Panc1 (cell line): ENCODE measurements around the gene GDI2. TPM values are rescaled to one million over a fixed set of nuclear protein-coding genes. Genes with fewer than 3 reads are reported as not detected.

Experiments
- ATAC-seq: fragments of 200-7000 bp; cut with Tn5 transposase; 2 replicates; pipeline ENCODE4 v1.9.1; 2020; ENCODE audit warnings: mild to moderate bottlenecking, moderate library complexity
- BruUV-seq: library from RNA; stranded (reverse); fragments of 400-500 nt; replicated peaks from 2 replicates; lab custom pipeline; 2021; lab: Mats Ljungman, UMichigan
- CTCF ChIA-PET: fragments of 300-600 bp; sonication (Branson Sonifier 250); formaldehyde crosslinking; loops from one replicate; lab custom pipeline; 2022; ENCODE audit warnings: antibody characterized with exemption; lab: Charles Lee
- POLR2A ChIA-PET: fragments of 300-600 bp; sonication (Branson Sonifier 250); formaldehyde crosslinking; loops from one replicate; lab custom pipeline; 2022; ENCODE audit warnings: antibody characterized with exemption; lab: Charles Lee
- DNase-seq: peaks from one replicate; pipeline ENCODE4 v3.0.0-alpha.2; 2010; ENCODE audit warnings: low read depth, low spot score
- H3K27ac ChIP-seq: 2 replicates; pipeline ENCODE4 v1.5.1; 2011; ENCODE audit warnings: mild to moderate bottlenecking, low read length, inconsistent platforms
- H3K27me3 ChIP-seq: fragments of 200-500 bp; sonication (Bioruptor generic); 2 replicates; pipeline ENCODE4 v1.6.0; 2014; ENCODE audit warnings: low read length, inconsistent platforms; ENCODE audit not compliant: control insufficient read depth, insufficient read depth
- H3K36me3 ChIP-seq: fragments of 200-500 bp; sonication (Bioruptor generic); 2 replicates; pipeline ENCODE4 v1.5.1; 2014; ENCODE audit warnings: inconsistent platforms, mild to moderate bottlenecking, low read length, moderate library complexity; ENCODE audit not compliant: control insufficient read depth, insufficient read depth
- H3K4me1 ChIP-seq: 2 replicates; pipeline ENCODE4 v1.5.1; 2011; ENCODE audit warnings: inconsistent platforms, mild to moderate bottlenecking, low read length, moderate library complexity; ENCODE audit not compliant: control insufficient read depth, insufficient read depth
- H3K4me3 ChIP-seq, 2 experiments: 2 replicates each; pipeline ENCODE4 v1.5.1; 2011 to 2012; ENCODE audit warnings: low read depth in 2 of 2, low read length in 2 of 2, mild to moderate bottlenecking in 2 of 2, inconsistent platforms in 1 of 2, moderate library complexity in 1 of 2
- H3K9me3 ChIP-seq: fragments of 200-500 bp; sonication (Bioruptor generic); 2 replicates; pipeline ENCODE4 v1.5.1; 2014; ENCODE audit warnings: low read depth, mild to moderate bottlenecking, inconsistent platforms, low read length, moderate library complexity; ENCODE audit not compliant: control insufficient read depth, insufficient read depth
- POLR2AphosphoS5 ChIP-seq: IDR thresholded peaks from 2 replicates; pipeline ENCODE4 v1.6.1; 2012; ENCODE audit warnings: mild to moderate bottlenecking, low read depth, low read length, moderate library complexity
- SIN3A ChIP-seq: IDR thresholded peaks from 2 replicates; pipeline ENCODE4 v1.6.1; 2012; ENCODE audit warnings: low read depth, mild to moderate bottlenecking, low read length, moderate library complexity, borderline replicate concordance; ENCODE audit not compliant: insufficient read depth
- TCF7L2 ChIP-seq: IDR thresholded peaks from 2 replicates; pipeline ENCODE4 v1.6.1; 2011; ENCODE audit warnings: mild to moderate bottlenecking, low read depth, low read length, inconsistent platforms
- in situ Hi-C: cut with HindIII; loops from 2 replicates; pipeline ENCODE4 v1.10.0; 2016; ENCODE audit warnings: low sequenced_read_pairs, low pct_unique_long_range_greater_than_20kb
- intact Hi-C: fragments of 100-400 bp; cut with micrococcal nuclease; formaldehyde crosslinking; loops from one replicate; pipeline ENCODE4 v1.10.0; 2022; ENCODE audit not compliant: unreplicated experiment
- total RNA-seq: library from RNA; stranded (reverse); gene quantifications from one replicate; pipeline ENCODE4 v1.2.1, GENCODE V29; 2021; ENCODE audit not compliant: unreplicated experiment
- TF ChIP-seq, protein P1 (sequence below), 2 experiments: IDR thresholded peaks; 2 replicates each; pipeline ENCODE4 v1.6.1; 2011 to 2012; ENCODE audit warnings: low read depth in 2 of 2, control low read depth in 1 of 2, low read length in 1 of 2, mild to moderate bottlenecking in 1 of 2, moderate library complexity in 1 of 2; ENCODE audit not compliant: insufficient read depth in 1 of 2
- TF ChIP-seq, protein P2 (sequence below): fragments of 450-650 bp; IDR thresholded peaks from 2 replicates; pipeline ENCODE4 v1.5.1; 2017; ENCODE audit warnings: mild to moderate bottlenecking

The GDI2 gene
- total RNA-seq, 1 experiment from 2014 or later: 130 TPM

DNA sequence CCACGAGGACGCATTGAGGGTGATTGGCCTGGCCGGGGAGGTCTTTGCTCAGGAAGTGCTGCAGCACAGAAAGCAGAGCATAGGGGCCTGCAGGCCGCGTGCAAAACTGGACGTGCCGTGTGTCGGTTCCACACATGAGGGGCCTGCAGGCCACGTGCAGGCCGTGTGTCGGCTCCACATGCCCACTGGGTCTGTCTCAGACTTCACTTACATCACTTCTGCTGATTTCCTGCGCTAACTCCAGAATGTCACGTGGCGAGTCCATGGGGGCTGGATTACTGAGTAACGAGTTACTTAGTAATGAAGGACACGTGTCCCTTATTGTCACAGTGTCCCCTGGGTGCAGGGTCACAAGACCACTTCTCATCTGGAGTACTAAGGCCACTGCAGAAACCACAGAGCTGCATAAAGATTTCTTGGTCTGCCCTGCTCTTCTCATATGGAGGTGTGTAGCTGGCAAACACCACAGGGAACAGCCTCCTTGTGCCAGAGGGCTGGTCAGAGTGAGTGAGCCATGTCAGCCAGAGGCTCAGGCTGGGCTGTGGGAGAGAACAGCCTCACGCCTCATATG is 60.8 kb downstream of the GDI2 start:
- H3K27ac ChIP-seq: no peak overlapping the region
- in situ Hi-C loops (no loop called here), intact Hi-C loops (no loop called here)
- no TSS peak for BruUV-seq
- no peak for TF ChIP-seq TCF7L2
- TF ChIP-seq, protein P1, sequence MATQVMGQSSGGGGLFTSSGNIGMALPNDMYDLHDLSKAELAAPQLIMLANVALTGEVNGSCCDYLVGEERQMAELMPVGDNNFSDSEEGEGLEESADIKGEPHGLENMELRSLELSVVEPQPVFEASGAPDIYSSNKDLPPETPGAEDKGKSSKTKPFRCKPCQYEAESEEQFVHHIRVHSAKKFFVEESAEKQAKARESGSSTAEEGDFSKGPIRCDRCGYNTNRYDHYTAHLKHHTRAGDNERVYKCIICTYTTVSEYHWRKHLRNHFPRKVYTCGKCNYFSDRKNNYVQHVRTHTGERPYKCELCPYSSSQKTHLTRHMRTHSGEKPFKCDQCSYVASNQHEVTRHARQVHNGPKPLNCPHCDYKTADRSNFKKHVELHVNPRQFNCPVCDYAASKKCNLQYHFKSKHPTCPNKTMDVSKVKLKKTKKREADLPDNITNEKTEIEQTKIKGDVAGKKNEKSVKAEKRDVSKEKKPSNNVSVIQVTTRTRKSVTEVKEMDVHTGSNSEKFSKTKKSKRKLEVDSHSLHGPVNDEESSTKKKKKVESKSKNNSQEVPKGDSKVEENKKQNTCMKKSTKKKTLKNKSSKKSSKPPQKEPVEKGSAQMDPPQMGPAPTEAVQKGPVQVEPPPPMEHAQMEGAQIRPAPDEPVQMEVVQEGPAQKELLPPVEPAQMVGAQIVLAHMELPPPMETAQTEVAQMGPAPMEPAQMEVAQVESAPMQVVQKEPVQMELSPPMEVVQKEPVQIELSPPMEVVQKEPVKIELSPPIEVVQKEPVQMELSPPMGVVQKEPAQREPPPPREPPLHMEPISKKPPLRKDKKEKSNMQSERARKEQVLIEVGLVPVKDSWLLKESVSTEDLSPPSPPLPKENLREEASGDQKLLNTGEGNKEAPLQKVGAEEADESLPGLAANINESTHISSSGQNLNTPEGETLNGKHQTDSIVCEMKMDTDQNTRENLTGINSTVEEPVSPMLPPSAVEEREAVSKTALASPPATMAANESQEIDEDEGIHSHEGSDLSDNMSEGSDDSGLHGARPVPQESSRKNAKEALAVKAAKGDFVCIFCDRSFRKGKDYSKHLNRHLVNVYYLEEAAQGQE (IDR thresholded peaks at IDR 0.05; ENCODE audit: insufficient read depth in 1 of 2, low read depth in 2 of 2, low read length in 1 of 2): no peak
- TF ChIP-seq, protein P2, sequence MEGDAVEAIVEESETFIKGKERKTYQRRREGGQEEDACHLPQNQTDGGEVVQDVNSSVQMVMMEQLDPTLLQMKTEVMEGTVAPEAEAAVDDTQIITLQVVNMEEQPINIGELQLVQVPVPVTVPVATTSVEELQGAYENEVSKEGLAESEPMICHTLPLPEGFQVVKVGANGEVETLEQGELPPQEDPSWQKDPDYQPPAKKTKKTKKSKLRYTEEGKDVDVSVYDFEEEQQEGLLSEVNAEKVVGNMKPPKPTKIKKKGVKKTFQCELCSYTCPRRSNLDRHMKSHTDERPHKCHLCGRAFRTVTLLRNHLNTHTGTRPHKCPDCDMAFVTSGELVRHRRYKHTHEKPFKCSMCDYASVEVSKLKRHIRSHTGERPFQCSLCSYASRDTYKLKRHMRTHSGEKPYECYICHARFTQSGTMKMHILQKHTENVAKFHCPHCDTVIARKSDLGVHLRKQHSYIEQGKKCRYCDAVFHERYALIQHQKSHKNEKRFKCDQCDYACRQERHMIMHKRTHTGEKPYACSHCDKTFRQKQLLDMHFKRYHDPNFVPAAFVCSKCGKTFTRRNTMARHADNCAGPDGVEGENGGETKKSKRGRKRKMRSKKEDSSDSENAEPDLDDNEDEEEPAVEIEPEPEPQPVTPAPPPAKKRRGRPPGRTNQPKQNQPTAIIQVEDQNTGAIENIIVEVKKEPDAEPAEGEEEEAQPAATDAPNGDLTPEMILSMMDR: no peak
- no peak for TF ChIP-seq SIN3A
- no peak for TF ChIP-seq POLR2AphosphoS5
- ATAC-seq (no peak), DNase-seq (no peak)
- ChIA-PET CTCF (no interaction called here), POLR2A (no interaction called here)
- peaks cover 4% of the 10 kb centered on the region for H3K36me3 ChIP-seq
- H3K4me1 ChIP-seq: no peaks in the 10 kb centered on the region
- no peaks in the 10 kb centered on the region for H3K9me3 ChIP-seq
- H3K27me3 ChIP-seq: no peaks in the 10 kb centered on the region
- no peak overlapping the region for H3K4me3 ChIP-seq

GRCh38 chr10:5751601-5752253 is 61.5 kb downstream of the GDI2 start:
- Histone ChIP-seq H3K4me1 (no peaks in the 10 kb centered on the region), H3K27ac (no peak overlapping the region), H3K4me3 (no peak overlapping the region), H3K27me3 (no peaks in the 10 kb centered on the region), H3K36me3 (peaks cover 10% of the 10 kb centered on the region), H3K9me3 (no peaks in the 10 kb centered on the region)
- ATAC-seq (no peak), DNase-seq (no peak)
- ChIA-PET CTCF (no interaction called here), POLR2A (no interaction called here)
- TF ChIP-seq POLR2AphosphoS5 (no peak), TCF7L2 (no peak), SIN3A (no peak)
- TF ChIP-seq, protein P1 (IDR thresholded peaks at IDR 0.05; ENCODE audit: insufficient read depth in 1 of 2, low read depth in 2 of 2, low read length in 1 of 2): no peak
- TF ChIP-seq, protein P2: no peak
- intact Hi-C loops: no loop called here
- no TSS peak for BruUV-seq
- in situ Hi-C loops: no loop called here
